Measurements from ENCODE around the gene TNRC6B.

GRCh38 chr22:40232624-40233023 lies 54.9 kb downstream of the TNRC6B start:
- TF ChIP-seq POLR2A (IDR thresholded peaks at IDR 0.05; ENCODE audit: extremely low read depth, insufficient read length) (no peak), CTCF (IDR thresholded peaks at IDR 0.05; ENCODE audit: low read depth, low read length) (no peak), MAX (IDR thresholded peaks at IDR 0.05; ENCODE audit: low read depth, low read length) (no peak), MYC (IDR thresholded peaks at IDR 0.05; ENCODE audit: low read depth, low read length) (no peak)
